NT2/D1 (cell line): Measurements from ENCODE around the gene AASDHPPT.
"Not testable (repeated sequence)": the region's sequence is repeated elsewhere in the genome, so short reads cannot be mapped to it uniquely, and the experiment has no call there.

ENCODE experiments used
- DNase-seq: peaks from one replicate; pipeline ENCODE4 v3.0.0-alpha.2; 2011; ENCODE audit warnings: low read depth, low spot score
- H3K27me3 ChIP-seq: 2 replicates; pipeline ENCODE4 v1.6.0; 2011; ENCODE audit warnings: mild to moderate bottlenecking; ENCODE audit not compliant: insufficient read length, insufficient read depth
- H3K36me3 ChIP-seq: 2 replicates; pipeline ENCODE4 v1.6.1; 2011; ENCODE audit warnings: mild to moderate bottlenecking, low read length, mixed read lengths; ENCODE audit not compliant: insufficient read depth, insufficient read length
- H3K4me1 ChIP-seq: 2 replicates; pipeline ENCODE4 v1.5.1; 2011; ENCODE audit not compliant: insufficient read depth, insufficient read length
- H3K4me3 ChIP-seq: 2 replicates; pipeline ENCODE4 v1.5.1; 2011; ENCODE audit warnings: low read depth; ENCODE audit not compliant: insufficient read length
- H3K9ac ChIP-seq: 2 replicates; pipeline ENCODE4 v1.6.0; 2011; ENCODE audit warnings: low read depth; ENCODE audit not compliant: insufficient read length
- H3K9me3 ChIP-seq: 2 replicates; pipeline ENCODE4 v1.5.1; 2011; ENCODE audit warnings: mild to moderate bottlenecking, low read length; ENCODE audit not compliant: insufficient read depth
- SUZ12 ChIP-seq: IDR thresholded peaks from 2 replicates; pipeline ENCODE4 v1.6.1; 2011; ENCODE audit not compliant: insufficient read length, insufficient read depth; ENCODE audit errors: extremely low read depth
- YY1 ChIP-seq: IDR thresholded peaks from 2 replicates; pipeline ENCODE4 v1.6.1; 2011; ENCODE audit not compliant: insufficient read length, insufficient read depth
- ZNF274 ChIP-seq: IDR thresholded peaks from 2 replicates; pipeline ENCODE4 v1.6.1; 2011; ENCODE audit warnings: mild to moderate bottlenecking, low read depth, low read length

Gene AASDHPPT

GRCh38 chr11:106049727-106050476 is 27.6 kb upstream of the AASDHPPT start:
- H3K9me3 ChIP-seq = no peaks in the 10 kb centered on the region
- H3K4me3 ChIP-seq = no peak overlapping the region
- H3K36me3 ChIP-seq = no peaks in the 10 kb centered on the region
- TF ChIP-seq YY1 (no peak), ZNF274 (no peak), SUZ12 (no peak)
- H3K27me3 ChIP-seq = no peaks in the 10 kb centered on the region
- DNase-seq = no peak
- no peak overlapping the region for H3K9ac ChIP-seq
- H3K4me1 ChIP-seq = no peaks in the 10 kb centered on the region

GRCh38 chr11:106051103-106051502 is 26.4 kb upstream of the AASDHPPT start:
- no peak overlapping the region for H3K9ac ChIP-seq
- H3K27me3 ChIP-seq = no peaks in the 10 kb centered on the region
- no peak for DNase-seq
- H3K9me3 ChIP-seq = no peaks in the 10 kb centered on the region
- H3K4me1 ChIP-seq = no peaks in the 10 kb centered on the region
- H3K4me3 ChIP-seq = no peak overlapping the region
- no peak for TF ChIP-seq YY1
- TF ChIP-seq SUZ12 = no peak
- no peak for TF ChIP-seq ZNF274
- H3K36me3 ChIP-seq = no peaks in the 10 kb centered on the region

GRCh38 chr11:106058377-106058776 is 19.1 kb upstream of the AASDHPPT start:
- not testable (repeated sequence) for H3K4me3 ChIP-seq, H3K4me1 ChIP-seq, H3K9ac ChIP-seq, H3K36me3 ChIP-seq, DNase-seq, H3K9me3 ChIP-seq, H3K27me3 ChIP-seq

GRCh38 chr11:106059617-106060016 is 17.8 kb upstream of the AASDHPPT start:
- Histone ChIP-seq H3K9ac (no peak overlapping the region), H3K4me1 (no peaks in the 10 kb centered on the region), H3K4me3 (no peak overlapping the region), H3K36me3 (no peaks in the 10 kb centered on the region), H3K27me3 (no peaks in the 10 kb centered on the region), H3K9me3 (no peaks in the 10 kb centered on the region)
- no peak for TF ChIP-seq ZNF274
- TF ChIP-seq YY1 = no peak
- no peak for TF ChIP-seq SUZ12
- no peak for DNase-seq

GRCh38 chr11:106061249-106061784 is 16.1 kb upstream of the AASDHPPT start:
- Histone ChIP-seq H3K4me1 (no peaks in the 10 kb centered on the region), H3K4me3 (no peak overlapping the region), H3K9ac (no peak overlapping the region), H3K9me3 (no peaks in the 10 kb centered on the region), H3K36me3 (no peaks in the 10 kb centered on the region), H3K27me3 (no peaks in the 10 kb centered on the region)
- peak; percentile 42 for DNase-seq
- TF ChIP-seq ZNF274 (no peak), YY1 (no peak), SUZ12 (no peak)

GRCh38 chr11:106061954-106062949 is 15.2 kb upstream of the AASDHPPT start:
- no peaks in the 10 kb centered on the region for H3K4me1 ChIP-seq

GRCh38 chr11:106063009-106063408 is 14.5 kb upstream of the AASDHPPT start:
- no peaks in the 10 kb centered on the region for H3K4me1 ChIP-seq
- no peak for DNase-seq
- H3K9ac ChIP-seq = no peak overlapping the region
- H3K36me3 ChIP-seq = no peaks in the 10 kb centered on the region
- no peaks in the 10 kb centered on the region for H3K27me3 ChIP-seq
- no peak overlapping the region for H3K4me3 ChIP-seq
- TF ChIP-seq YY1 = no peak
- TF ChIP-seq ZNF274 = no peak
- TF ChIP-seq SUZ12 = no peak
- H3K9me3 ChIP-seq = no peaks in the 10 kb centered on the region

More at GRCh38 chr11:106061954-106062949, 15.2 kb upstream of the AASDHPPT start:
- H3K27me3 ChIP-seq = no peaks in the 10 kb centered on the region
- H3K4me3 ChIP-seq = no peak overlapping the region
- H3K36me3 ChIP-seq = no peaks in the 10 kb centered on the region
- H3K9me3 ChIP-seq = no peaks in the 10 kb centered on the region
- H3K9ac ChIP-seq = no peak overlapping the region
- no peak for TF ChIP-seq SUZ12
- TF ChIP-seq YY1 = no peak
- TF ChIP-seq ZNF274 = no peak
- DNase-seq = no peak
